Measurements from ENCODE around the gene SLC9A7. TPM values are rescaled to one million over a fixed set of nuclear protein-coding genes. Genes with fewer than 3 reads are reported as not detected.

SLC9A7 gene
- 30.5 and 37.5 TPM in 2 replicates for total RNA-seq

GRCh38 chrX:46758956-46759644, at the start of gene SLC9A7:
TSS of gene SLC9A7 (minus strand) at chrX:46759118. CDS start at chrX:46759029, 89 bp downstream.

GRCh38 chrX:46573331-46573891, 185.5 kb downstream of the SLC9A7 start, which contains the start of gene CHST7:
TSS of gene CHST7 (plus strand) at chrX:46573765. CDS start at chrX:46573932, 167 bp downstream.

Small RNA genes within 50 kb of the gene (small RNA-seq; reads per million reads assigned to genes)
- not detected for gene RF00017

Other genes with a start within 250 kb of the SLC9A7 start
- 1.1 and 2.3 TPM in 2 replicates for gene ZNF674, start 213.7 kb downstream of the SLC9A7 start, total RNA-seq
- gene CHST7, start 185.4 kb downstream of the SLC9A7 start, total RNA-seq = 16.9 and 22.7 TPM in 2 replicates
- gene RP2, start 77.9 kb upstream of the SLC9A7 start, total RNA-seq = 12.5 and 17.6 TPM in 2 replicates
- gene JADE3, start 153.3 kb upstream of the SLC9A7 start, total RNA-seq = 2.9 and 3.9 TPM in 2 replicates

All from subcutaneous preadipocyte (primary cell).